Measurements from ENCODE around the gene ZBTB45. TPM values are rescaled to one million over a fixed set of nuclear protein-coding genes. Genes with fewer than 3 reads are reported as not detected.

Gene ZBTB45
- total RNA-seq, 1 experiment from 2014 or later: 12.0 TPM

DNA sequence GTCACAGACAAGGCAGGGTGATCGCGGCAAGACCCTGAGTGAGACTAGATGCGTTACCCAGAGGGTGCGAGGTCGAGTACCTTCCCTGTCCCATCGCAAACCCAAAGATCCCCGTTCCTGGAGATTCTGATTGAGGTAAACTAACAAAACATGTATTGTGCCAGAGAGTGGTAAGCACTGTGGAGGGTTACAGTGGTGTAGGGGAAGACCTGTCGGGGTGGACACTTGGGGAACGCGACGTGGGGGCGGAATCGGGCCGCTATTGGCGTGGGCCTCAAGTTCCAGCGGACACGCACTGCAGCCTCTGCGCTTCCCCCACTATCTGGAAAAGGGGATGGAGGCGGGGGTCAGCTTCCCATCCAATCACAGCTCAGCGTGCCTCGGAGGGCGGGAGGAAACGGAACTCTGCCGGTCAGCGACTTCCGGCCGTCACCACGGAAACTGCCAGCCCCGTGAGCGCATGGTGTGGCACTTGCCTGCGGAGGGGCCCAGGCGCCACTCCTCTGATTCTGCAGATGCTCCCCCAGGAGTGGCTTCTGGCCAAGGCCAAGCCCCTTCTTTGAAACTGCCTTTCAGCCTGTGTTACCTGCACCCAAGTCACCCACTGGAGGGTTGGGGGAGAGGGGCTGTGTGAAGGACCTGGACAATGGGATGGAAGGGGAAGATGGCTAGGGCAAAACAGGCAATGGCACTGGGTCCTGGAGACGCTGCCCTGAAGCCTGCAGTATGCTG lies 39.8 kb upstream of the ZBTB45 start:
- CTCF ChIA-PET: interaction anchor here (1.0 kb wide), 1 partner anchor 40 kb away, joined by 5 read pairs; the partner anchor contains the start of gene ZBTB45
- Histone ChIP-seq H3K27me3 (ENCODE audit: insufficient read depth, low read length) (no peaks in the 10 kb centered on the region), H3K4me3 (replicated peaks in 1 of 2; ENCODE audit: low read depth in 1 of 2, low read length in 2 of 2) (peak overlapping the region; percentile 74 to 99), H4K20me1 (ENCODE audit: insufficient read depth) (no peaks in the 10 kb centered on the region), H3K27ac (ENCODE audit: low read depth, low read length) (peak overlapping the region; percentile 98), H2AFZ (ENCODE audit: low read depth, low read length, poor library complexity, severe bottlenecking) (no peak overlapping the region), H3K4me1 (ENCODE audit: control insufficient read depth in 1 of 2, insufficient read depth in 2 of 2, low read length in 2 of 2) (peaks cover 18 to 42% of the 10 kb centered on the region in 2 experiments), H3K4me2 (ENCODE audit: low read length) (peak overlapping the region; percentile 79), H3K9ac (ENCODE audit: low read length) (peak overlapping the region; percentile 94), H3K79me2 (ENCODE audit: insufficient read depth, low read length) (peaks cover 44% of the 10 kb centered on the region), H3K36me3 (ENCODE audit: control insufficient read depth in 1 of 2, insufficient read depth in 2 of 2, low read length in 2 of 2) (peaks cover 7 to 20% of the 10 kb centered on the region in 2 experiments; a peak in 2 of 4 replicates), H3K9me2 (ENCODE audit: insufficient read depth) (no peaks in the 10 kb centered on the region), H3K9me3 (ENCODE audit: control insufficient read depth in 1 of 2, insufficient read depth in 1 of 2, low read depth in 1 of 2, low read length in 2 of 2) (no peaks in the 10 kb centered on the region)
- TSS peak; percentile 67 for BruUV-seq (replicated peaks)
- ATAC-seq (peak; percentile 63), DNase-seq (ENCODE audit: low read depth, low spot score) (peak; percentile 90)
- POLR2A ChIA-PET: interaction anchor here (0.8 to 1.4 kb wide), 8 partner anchors 9 to 45 kb away, joined by 3 to 17 read pairs (median 6); partner anchors contain the start of genes MZF1, TRIM28 and ZBTB45
- intact Hi-C loops (cut with micrococcal nuclease): loop anchor here (1.0 kb wide), 1 partner anchor 14 kb away; the partner anchor contains the start of gene MZF1
- RAD21 ChIA-PET (ENCODE audit: low non-redundant PET in 1 of 2, low total read pairs in 2 of 2, uncharacterized antibody in 2 of 2, unreplicated experiment in 2 of 2): no interaction called here
- TF ChIP-seq POLR2AphosphoS5 (IDR thresholded peaks at IDR 0.05; ENCODE audit: low read depth, low read length) (peak; percentile 82), FOSL1 (IDR thresholded peaks at IDR 0.05; ENCODE audit: low read depth) (no peak), EZH2phosphoT487 (IDR thresholded peaks at IDR 0.05; ENCODE audit: borderline replicate concordance) (no peak), CEBPB (IDR thresholded peaks at IDR 0.05; ENCODE audit: low read depth) (no peak), TCF7L2 (IDR thresholded peaks at IDR 0.05; ENCODE audit: borderline replicate concordance, extremely low read depth, insufficient read depth, insufficient read length) (no peak), YY1 (IDR thresholded peaks at IDR 0.05; ENCODE audit: extremely low read depth, insufficient replicate concordance, low read depth, low read length) (peak; percentile 86), ZFX (IDR thresholded peaks at IDR 0.05) (peak; percentile 37), SP1 (IDR thresholded peaks at IDR 0.05; ENCODE audit: low read depth) (peak; percentile 78), JUND (IDR thresholded peaks at IDR 0.05) (no peak), RAD21 (IDR thresholded peaks at IDR 0.05; ENCODE audit: low read depth) (no peak), EZH2 (IDR thresholded peaks at IDR 0.05) (no peak), CBX3 (IDR thresholded peaks at IDR 0.05; ENCODE audit: low read depth) (no peak; the same call in 1 of the 2 replicates), POLR2A (IDR thresholded peaks at IDR 0.05; ENCODE audit: borderline replicate concordance, extremely low read depth, insufficient read depth, insufficient read length) (peak; percentile 95), ZNF274 (IDR thresholded peaks at IDR 0.05; ENCODE audit: low read depth, low read length) (no peak)
- TF ChIP-seq, protein P1, sequence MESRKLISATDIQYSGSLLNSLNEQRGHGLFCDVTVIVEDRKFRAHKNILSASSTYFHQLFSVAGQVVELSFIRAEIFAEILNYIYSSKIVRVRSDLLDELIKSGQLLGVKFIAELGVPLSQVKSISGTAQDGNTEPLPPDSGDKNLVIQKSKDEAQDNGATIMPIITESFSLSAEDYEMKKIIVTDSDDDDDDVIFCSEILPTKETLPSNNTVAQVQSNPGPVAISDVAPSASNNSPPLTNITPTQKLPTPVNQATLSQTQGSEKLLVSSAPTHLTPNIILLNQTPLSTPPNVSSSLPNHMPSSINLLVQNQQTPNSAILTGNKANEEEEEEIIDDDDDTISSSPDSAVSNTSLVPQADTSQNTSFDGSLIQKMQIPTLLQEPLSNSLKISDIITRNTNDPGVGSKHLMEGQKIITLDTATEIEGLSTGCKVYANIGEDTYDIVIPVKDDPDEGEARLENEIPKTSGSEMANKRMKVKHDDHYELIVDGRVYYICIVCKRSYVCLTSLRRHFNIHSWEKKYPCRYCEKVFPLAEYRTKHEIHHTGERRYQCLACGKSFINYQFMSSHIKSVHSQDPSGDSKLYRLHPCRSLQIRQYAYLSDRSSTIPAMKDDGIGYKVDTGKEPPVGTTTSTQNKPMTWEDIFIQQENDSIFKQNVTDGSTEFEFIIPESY (IDR thresholded peaks at IDR 0.05; ENCODE audit: extremely low read depth, insufficient replicate concordance, low read length): peak; percentile 23
- TF ChIP-seq, protein P2, sequence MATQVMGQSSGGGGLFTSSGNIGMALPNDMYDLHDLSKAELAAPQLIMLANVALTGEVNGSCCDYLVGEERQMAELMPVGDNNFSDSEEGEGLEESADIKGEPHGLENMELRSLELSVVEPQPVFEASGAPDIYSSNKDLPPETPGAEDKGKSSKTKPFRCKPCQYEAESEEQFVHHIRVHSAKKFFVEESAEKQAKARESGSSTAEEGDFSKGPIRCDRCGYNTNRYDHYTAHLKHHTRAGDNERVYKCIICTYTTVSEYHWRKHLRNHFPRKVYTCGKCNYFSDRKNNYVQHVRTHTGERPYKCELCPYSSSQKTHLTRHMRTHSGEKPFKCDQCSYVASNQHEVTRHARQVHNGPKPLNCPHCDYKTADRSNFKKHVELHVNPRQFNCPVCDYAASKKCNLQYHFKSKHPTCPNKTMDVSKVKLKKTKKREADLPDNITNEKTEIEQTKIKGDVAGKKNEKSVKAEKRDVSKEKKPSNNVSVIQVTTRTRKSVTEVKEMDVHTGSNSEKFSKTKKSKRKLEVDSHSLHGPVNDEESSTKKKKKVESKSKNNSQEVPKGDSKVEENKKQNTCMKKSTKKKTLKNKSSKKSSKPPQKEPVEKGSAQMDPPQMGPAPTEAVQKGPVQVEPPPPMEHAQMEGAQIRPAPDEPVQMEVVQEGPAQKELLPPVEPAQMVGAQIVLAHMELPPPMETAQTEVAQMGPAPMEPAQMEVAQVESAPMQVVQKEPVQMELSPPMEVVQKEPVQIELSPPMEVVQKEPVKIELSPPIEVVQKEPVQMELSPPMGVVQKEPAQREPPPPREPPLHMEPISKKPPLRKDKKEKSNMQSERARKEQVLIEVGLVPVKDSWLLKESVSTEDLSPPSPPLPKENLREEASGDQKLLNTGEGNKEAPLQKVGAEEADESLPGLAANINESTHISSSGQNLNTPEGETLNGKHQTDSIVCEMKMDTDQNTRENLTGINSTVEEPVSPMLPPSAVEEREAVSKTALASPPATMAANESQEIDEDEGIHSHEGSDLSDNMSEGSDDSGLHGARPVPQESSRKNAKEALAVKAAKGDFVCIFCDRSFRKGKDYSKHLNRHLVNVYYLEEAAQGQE (IDR thresholded peaks at IDR 0.05; ENCODE audit: low read depth): no peak
- TF ChIP-seq, protein P3, sequence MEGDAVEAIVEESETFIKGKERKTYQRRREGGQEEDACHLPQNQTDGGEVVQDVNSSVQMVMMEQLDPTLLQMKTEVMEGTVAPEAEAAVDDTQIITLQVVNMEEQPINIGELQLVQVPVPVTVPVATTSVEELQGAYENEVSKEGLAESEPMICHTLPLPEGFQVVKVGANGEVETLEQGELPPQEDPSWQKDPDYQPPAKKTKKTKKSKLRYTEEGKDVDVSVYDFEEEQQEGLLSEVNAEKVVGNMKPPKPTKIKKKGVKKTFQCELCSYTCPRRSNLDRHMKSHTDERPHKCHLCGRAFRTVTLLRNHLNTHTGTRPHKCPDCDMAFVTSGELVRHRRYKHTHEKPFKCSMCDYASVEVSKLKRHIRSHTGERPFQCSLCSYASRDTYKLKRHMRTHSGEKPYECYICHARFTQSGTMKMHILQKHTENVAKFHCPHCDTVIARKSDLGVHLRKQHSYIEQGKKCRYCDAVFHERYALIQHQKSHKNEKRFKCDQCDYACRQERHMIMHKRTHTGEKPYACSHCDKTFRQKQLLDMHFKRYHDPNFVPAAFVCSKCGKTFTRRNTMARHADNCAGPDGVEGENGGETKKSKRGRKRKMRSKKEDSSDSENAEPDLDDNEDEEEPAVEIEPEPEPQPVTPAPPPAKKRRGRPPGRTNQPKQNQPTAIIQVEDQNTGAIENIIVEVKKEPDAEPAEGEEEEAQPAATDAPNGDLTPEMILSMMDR (IDR thresholded peaks at IDR 0.05 in 2 of 3, conservative IDR thresholded peaks at IDR 0.05 in 1 of 3; ENCODE audit: borderline replicate concordance in 1 of 3, insufficient read depth in 1 of 3, low read depth in 2 of 3, low read length in 2 of 3): no peak
- TF ChIP-seq, protein P4, sequence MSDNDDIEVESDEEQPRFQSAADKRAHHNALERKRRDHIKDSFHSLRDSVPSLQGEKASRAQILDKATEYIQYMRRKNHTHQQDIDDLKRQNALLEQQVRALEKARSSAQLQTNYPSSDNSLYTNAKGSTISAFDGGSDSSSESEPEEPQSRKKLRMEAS (IDR thresholded peaks at IDR 0.05): peak; percentile 98
